C4-2B (cell line): Measurements from ENCODE around the gene CPEB4.

Experiments used
- H3K27ac ChIP-seq: fragments of 450-650 bp; 2 replicates; pipeline ENCODE4 v1.5.1; 2017
- CTCF ChIP-seq: fragments of 450-650 bp; conservative IDR thresholded peaks from 2 replicates; pipeline ENCODE4 v1.5.1; 2017; ENCODE audit warnings: mild to moderate bottlenecking
- ZFX ChIP-seq: fragments of 450-650 bp; IDR thresholded peaks from 2 replicates; pipeline ENCODE4 v1.6.1; 2017

CPEB4 gene

GRCh38 chr5:173896631-173897030, 8.5 kb downstream of the CPEB4 start:
- TF ChIP-seq CTCF (no peak), ZFX (no peak)
- H3K27ac ChIP-seq = no peak overlapping the region

- TF ChIP-seq ZFX (no peak), CTCF (no peak)
- no peak overlapping the region for H3K27ac ChIP-seq
Measured at GRCh38 chr5:173901705-173902104, 13.6 kb downstream of the CPEB4 start.

GRCh38 chr5:173902334-173902733, 14.2 kb downstream of the CPEB4 start:
- TF ChIP-seq ZFX = no peak
- no peak for TF ChIP-seq CTCF
- H3K27ac ChIP-seq = no peak overlapping the region

GRCh38 chr5:173902743-173903142, 14.6 kb downstream of the CPEB4 start:
- TF ChIP-seq CTCF (no peak), ZFX (no peak)
- H3K27ac ChIP-seq = no peak overlapping the region

GRCh38 chr5:173903396-173904140, 15.4 kb downstream of the CPEB4 start:
- H3K27ac ChIP-seq = no peak overlapping the region

GRCh38 chr5:173904151-173904550, 16.0 kb downstream of the CPEB4 start:
- H3K27ac ChIP-seq = no peak overlapping the region
- no peak for TF ChIP-seq CTCF
- no peak for TF ChIP-seq ZFX

More at GRCh38 chr5:173903396-173904140, 15.4 kb downstream of the CPEB4 start:
- no peak for TF ChIP-seq ZFX
- TF ChIP-seq CTCF = no peak

GRCh38 chr5:173907284-173907683, 19.1 kb downstream of the CPEB4 start:
- no peak for TF ChIP-seq ZFX
- no peak for TF ChIP-seq CTCF
- no peak overlapping the region for H3K27ac ChIP-seq
